Caco-2 (cell line): ENCODE data around the gene BCAS3. TPM values are rescaled to one million over a fixed set of nuclear protein-coding genes. Genes with fewer than 3 reads are reported as not detected.

Experiments
- BruUV-seq: library from RNA; stranded (reverse); fragments of 400-500 nt; replicated peaks from 2 replicates; lab custom pipeline; 2021; lab: Mats Ljungman, UMichigan
- CTCF ChIA-PET: fragments of 300-600 bp; sonication (Branson Sonifier 250); formaldehyde crosslinking; loops from one replicate; lab custom pipeline; 2022; ENCODE audit warnings: antibody characterized with exemption; lab: Charles Lee
- POLR2A ChIA-PET: fragments of 300-600 bp; sonication (Branson Sonifier 250); formaldehyde crosslinking; loops from one replicate; lab custom pipeline; 2022; ENCODE audit warnings: antibody characterized with exemption; lab: Charles Lee
- DNase-seq, 2 experiments: peaks; one replicate each; pipeline versions ENCODE4 v3.0.0 to v3.0.0-alpha.2; 2020 to 2022
- H3K27me3 ChIP-seq: replicated peaks from 2 replicates; pipeline ENCODE4 v1.6.0; 2011; ENCODE audit warnings: low read length; ENCODE audit not compliant: control insufficient read depth, insufficient read depth
- H3K36me3 ChIP-seq: 2 replicates; pipeline ENCODE4 v1.5.1; 2011; ENCODE audit warnings: low read length; ENCODE audit not compliant: control insufficient read depth, insufficient read depth
- H3K4me1 ChIP-seq: fragments of 250-450 bp; sonication (Bioruptor Pico); 2 replicates; pipeline ENCODE4 v1.5.1; 2020; ENCODE audit warnings: mild to moderate bottlenecking
- H3K4me3 ChIP-seq: 2 replicates; pipeline ENCODE4 v1.5.1; 2011; ENCODE audit warnings: low read depth, mild to moderate bottlenecking, control low read depth, low read length
- H3K9me3 ChIP-seq: fragments of 250-450 bp; sonication (Bioruptor Pico); 2 replicates; pipeline ENCODE4 v1.5.1; 2020; ENCODE audit warnings: mild to moderate bottlenecking, moderate library complexity
- H3K27ac Mint-ChIP-seq: one replicate; pipeline ENCODE4 v1.8.0; 2022; ENCODE audit warnings: mixed read lengths; ENCODE audit not compliant: unreplicated experiment
- H3K27me3 Mint-ChIP-seq: one replicate; pipeline ENCODE4 v1.8.0; 2022; ENCODE audit warnings: mixed read lengths; ENCODE audit not compliant: insufficient read depth, unreplicated experiment
- H3K36me3 Mint-ChIP-seq: one replicate; pipeline ENCODE4 v1.8.0; 2022; ENCODE audit warnings: mild to moderate bottlenecking, mixed read lengths; ENCODE audit not compliant: insufficient read depth, unreplicated experiment
- H3K4me1 Mint-ChIP-seq: one replicate; pipeline ENCODE4 v1.8.0; 2022; ENCODE audit warnings: low read depth, mixed read lengths; ENCODE audit not compliant: unreplicated experiment
- H3K4me3 Mint-ChIP-seq: one replicate; pipeline ENCODE4 v1.8.0; 2022; ENCODE audit warnings: mild to moderate bottlenecking, moderate library complexity, mixed read lengths; ENCODE audit not compliant: unreplicated experiment
- H3K9me3 Mint-ChIP-seq: one replicate; pipeline ENCODE4 v1.8.0; 2022; ENCODE audit warnings: mixed read lengths; ENCODE audit not compliant: unreplicated experiment
- CTCF ChIP-seq, 2 experiments: fragments of 200-600 bp in 1 of 2; IDR thresholded peaks; 1 replicate in 1 of 2; 2 replicates in 1 of 2; pipeline versions ENCODE4 v1.5.1 to v1.8.0; 2011 to 2022; ENCODE audit warnings: antibody characterized with exemption in 1 of 2, control low read depth in 1 of 2, inconsistent platforms in 1 of 2, low read depth in 1 of 2, low read length in 1 of 2, mild to moderate bottlenecking in 1 of 2, moderate library complexity in 1 of 2; ENCODE audit not compliant: insufficient read depth in 1 of 2, severe bottlenecking in 1 of 2, unreplicated experiment in 1 of 2
- intact Hi-C: fragments of 100-400 bp; cut with micrococcal nuclease; formaldehyde crosslinking; loops from one replicate; pipeline ENCODE4 v1.10.0; 2022; ENCODE audit not compliant: unreplicated experiment
- total RNA-seq: library from RNA; stranded (reverse); gene quantifications from 2 replicates; pipeline ENCODE4 v1.2.3, GENCODE V29; 2022

The BCAS3 gene
- total RNA-seq, 1 experiment from 2014 or later = 44.1 TPM

GRCh38 chr17:61057257-61057656 lies 379.6 kb downstream of the BCAS3 start:
- Histone ChIP-seq H3K36me3 (no peaks in the 10 kb centered on the region), H3K4me3 (no peak overlapping the region), H3K27me3 (no peaks in the 10 kb centered on the region), H3K9me3 (no peaks in the 10 kb centered on the region), H3K4me1 (no peaks in the 10 kb centered on the region)
- Mint-ChIP-seq H3K4me3 (no peak overlapping the region), H3K9me3 (no peaks in the 10 kb centered on the region), H3K27ac (no peak overlapping the region), H3K36me3 (no peaks in the 10 kb centered on the region), H3K27me3 (no peaks in the 10 kb centered on the region), H3K4me1 (no peaks in the 10 kb centered on the region)
- ChIA-PET POLR2A (no interaction called here), CTCF (no interaction called here)
- no peak for DNase-seq
- no peak for TF ChIP-seq CTCF (IDR thresholded peaks at IDR 0.05; ENCODE audit: insufficient read depth in 1 of 2, low read depth in 1 of 2, low read length in 1 of 2, severe bottlenecking in 1 of 2, unreplicated experiment in 1 of 2)
- intact Hi-C loops = no loop called here
- BruUV-seq = no TSS peak

GRCh38 chr17:61058066-61058465 lies 380.4 kb downstream of the BCAS3 start:
- H3K4me3 ChIP-seq = no peak overlapping the region
- intact Hi-C loops = no loop called here
- H3K4me1 ChIP-seq = no peaks in the 10 kb centered on the region
- no peaks in the 10 kb centered on the region for H3K27me3 ChIP-seq
- H3K36me3 ChIP-seq = no peaks in the 10 kb centered on the region
- Mint-ChIP-seq H3K4me3 (no peak overlapping the region), H3K4me1 (no peaks in the 10 kb centered on the region), H3K27me3 (no peaks in the 10 kb centered on the region), H3K27ac (no peak overlapping the region), H3K36me3 (no peaks in the 10 kb centered on the region), H3K9me3 (no peaks in the 10 kb centered on the region)
- POLR2A ChIA-PET = no interaction called here
- CTCF ChIA-PET = no interaction called here
- DNase-seq = no peak
- no peak for TF ChIP-seq CTCF (IDR thresholded peaks at IDR 0.05; ENCODE audit: insufficient read depth in 1 of 2, low read depth in 1 of 2, low read length in 1 of 2, severe bottlenecking in 1 of 2, unreplicated experiment in 1 of 2)
- H3K9me3 ChIP-seq = no peaks in the 10 kb centered on the region
- no TSS peak for BruUV-seq

GRCh38 chr17:61063528-61063927 lies 385.9 kb downstream of the BCAS3 start:
- 0 out of 2 replicates have a peak, but pooled peaks cover 6% of the 10 kb centered on the region for H3K9me3 ChIP-seq
- DNase-seq = no peak
- ChIA-PET POLR2A (no interaction called here), CTCF (no interaction called here)
- H3K4me1 ChIP-seq = peaks cover 22% of the 10 kb centered on the region
- peaks cover 1% of the 10 kb centered on the region for H3K9me3 Mint-ChIP-seq
- H3K36me3 Mint-ChIP-seq = no peaks in the 10 kb centered on the region
- H3K27me3 ChIP-seq = no peaks in the 10 kb centered on the region
- no TSS peak for BruUV-seq
- no peak for TF ChIP-seq CTCF (IDR thresholded peaks at IDR 0.05; ENCODE audit: insufficient read depth in 1 of 2, low read depth in 1 of 2, low read length in 1 of 2, severe bottlenecking in 1 of 2, unreplicated experiment in 1 of 2)
- no peak overlapping the region for H3K4me3 ChIP-seq
- no peak overlapping the region for H3K27ac Mint-ChIP-seq
- no peaks in the 10 kb centered on the region for H3K27me3 Mint-ChIP-seq
- intact Hi-C loops = no loop called here
- H3K36me3 ChIP-seq = no peaks in the 10 kb centered on the region; the same call in 1 of the 2 replicates
- no peak overlapping the region for H3K4me3 Mint-ChIP-seq
- peaks cover 3% of the 10 kb centered on the region for H3K4me1 Mint-ChIP-seq
